ENCODE measurements around the gene ZNF70. TPM values are rescaled to one million over a fixed set of nuclear protein-coding genes. Genes with fewer than 3 reads are reported as not detected.

ZNF70 gene
- polyA plus RNA-seq, 4 donors, result 4.6 to 8.4 (median 6.3) TPM

- no peak for DNase-seq (ENCODE audit: low read depth in 4 of 4, low spot score in 2 of 4)
These were observed 28.8 kb upstream of the ZNF70 start for GRCh38 chr22:23779731-23780130.

GRCh38 chr22:23779083-23779482 lies 28.2 kb upstream of the ZNF70 start:
- no peak for DNase-seq (ENCODE audit: low read depth in 4 of 4, low spot score in 2 of 4)

GRCh38 chr22:23778577-23778900 lies 27.6 kb upstream of the ZNF70 start:
- DNase-seq (ENCODE audit: low read depth in 4 of 4, low spot score in 2 of 4), result no peak

GRCh38 chr22:23777776-23778576 lies 27.1 kb upstream of the ZNF70 start:
- DNase-seq (ENCODE audit: low read depth in 4 of 4, low spot score in 2 of 4), result no peak

GRCh38 chr22:23775779-23776375 lies 25.0 kb upstream of the ZNF70 start:
- DNase-seq (ENCODE audit: low read depth in 4 of 4, low spot score in 2 of 4), result no peak

- no peak for DNase-seq (ENCODE audit: low read depth in 4 of 4, low spot score in 2 of 4)
These were observed 24.1 kb upstream of the ZNF70 start for GRCh38 chr22:23774922-23775436.

- DNase-seq (ENCODE audit: low read depth in 4 of 4, low spot score in 2 of 4), result no peak
These were observed 23.4 kb upstream of the ZNF70 start for GRCh38 chr22:23774114-23774921.

GRCh38 chr22:23773483-23774113 lies 22.7 kb upstream of the ZNF70 start:
- DNase-seq (ENCODE audit: low read depth in 4 of 4, low spot score in 2 of 4), result no peak

GRCh38 chr22:23772649-23773473 lies 21.9 kb upstream of the ZNF70 start, which contains the start of gene MMP11:
Gene MMP11, plus strand, starts transcription at chr22:23772849. Its CDS starts 22 bp downstream, at chr22:23772871.
- DNase-seq (ENCODE audit: low read depth in 4 of 4, low spot score in 2 of 4), result no peak

- DNase-seq (ENCODE audit: low read depth in 4 of 4, low spot score in 2 of 4), result no peak
These were observed 21.4 kb upstream of the ZNF70 start for GRCh38 chr22:23772315-23772648.

GRCh38 chr22:23769321-23769965 lies 18.5 kb upstream of the ZNF70 start:
- DNase-seq (ENCODE audit: low read depth in 4 of 4, low spot score in 2 of 4), result no peak

GRCh38 chr22:23767673-23768548 lies 17.0 kb upstream of the ZNF70 start, which contains the start of gene CHCHD10:
Gene CHCHD10, minus strand, starts transcription at chr22:23767972. Its CDS starts 98 bp downstream, at chr22:23767874.
- peak in 2 of 4 donors; percentile 81 to 82 for DNase-seq (ENCODE audit: low read depth in 4 of 4, low spot score in 2 of 4)

GRCh38 chr22:23767303-23767672 lies 16.4 kb upstream of the ZNF70 start:
- DNase-seq (ENCODE audit: low read depth in 4 of 4, low spot score in 2 of 4), result no peak

- no peak for DNase-seq (ENCODE audit: low read depth in 4 of 4, low spot score in 2 of 4)
These were observed 14.3 kb upstream of the ZNF70 start for GRCh38 chr22:23764899-23765881.

GRCh38 chr22:23763954-23764353 lies 13.0 kb upstream of the ZNF70 start:
- no peak for DNase-seq (ENCODE audit: low read depth in 4 of 4, low spot score in 2 of 4)

GRCh38 chr22:23763579-23763945 lies 12.7 kb upstream of the ZNF70 start:
- DNase-seq (ENCODE audit: low read depth in 4 of 4, low spot score in 2 of 4), result no peak

- DNase-seq (ENCODE audit: low read depth in 4 of 4, low spot score in 2 of 4), result no peak
These were observed 12.1 kb upstream of the ZNF70 start, which contains the start of gene C22orf15 for GRCh38 chr22:23762842-23763578. Gene C22orf15, plus strand, starts transcription at chr22:23762990. Its CDS starts 317 bp downstream, at chr22:23763307.

Data from left renal cortex interstitium (tissue), 4 donors.